GM20431 (cell line): Measurements from ENCODE around the gene RYR1.
"Not testable (repeated sequence)": the region's sequence is repeated elsewhere in the genome, so short reads cannot be mapped to it uniquely, and the experiment has no call there.

Experiments used
- in situ Hi-C: fragments of 300-500 bp; cut with MseI, MboI; formaldehyde crosslinking; loops from one replicate; pipeline ENCODE4 v1.15.0; 2020; ENCODE audit warnings: low sequenced_read_pairs; ENCODE audit not compliant: unreplicated experiment

Gene RYR1

DNA sequence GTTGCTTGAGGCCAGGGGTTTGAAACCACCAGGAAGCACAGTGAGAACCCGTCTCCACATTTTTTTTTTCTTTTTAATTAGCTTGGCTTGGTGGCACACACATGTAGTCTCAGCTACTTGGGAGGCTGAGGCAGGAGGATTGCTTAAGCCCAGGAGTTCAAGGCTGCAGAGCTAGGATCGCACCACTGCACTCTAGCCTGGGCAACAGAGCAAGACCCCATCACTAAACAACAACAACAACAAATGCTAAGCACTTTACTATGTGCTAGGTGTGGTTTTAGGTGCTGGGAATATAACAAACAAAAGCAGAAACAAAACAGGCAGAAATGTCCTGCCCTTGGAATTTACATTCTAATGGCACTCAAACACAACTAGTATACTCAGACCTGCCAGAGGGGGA lies 51.3 kb downstream of the RYR1 start:
- in situ Hi-C loops: no loop called here

DNA sequence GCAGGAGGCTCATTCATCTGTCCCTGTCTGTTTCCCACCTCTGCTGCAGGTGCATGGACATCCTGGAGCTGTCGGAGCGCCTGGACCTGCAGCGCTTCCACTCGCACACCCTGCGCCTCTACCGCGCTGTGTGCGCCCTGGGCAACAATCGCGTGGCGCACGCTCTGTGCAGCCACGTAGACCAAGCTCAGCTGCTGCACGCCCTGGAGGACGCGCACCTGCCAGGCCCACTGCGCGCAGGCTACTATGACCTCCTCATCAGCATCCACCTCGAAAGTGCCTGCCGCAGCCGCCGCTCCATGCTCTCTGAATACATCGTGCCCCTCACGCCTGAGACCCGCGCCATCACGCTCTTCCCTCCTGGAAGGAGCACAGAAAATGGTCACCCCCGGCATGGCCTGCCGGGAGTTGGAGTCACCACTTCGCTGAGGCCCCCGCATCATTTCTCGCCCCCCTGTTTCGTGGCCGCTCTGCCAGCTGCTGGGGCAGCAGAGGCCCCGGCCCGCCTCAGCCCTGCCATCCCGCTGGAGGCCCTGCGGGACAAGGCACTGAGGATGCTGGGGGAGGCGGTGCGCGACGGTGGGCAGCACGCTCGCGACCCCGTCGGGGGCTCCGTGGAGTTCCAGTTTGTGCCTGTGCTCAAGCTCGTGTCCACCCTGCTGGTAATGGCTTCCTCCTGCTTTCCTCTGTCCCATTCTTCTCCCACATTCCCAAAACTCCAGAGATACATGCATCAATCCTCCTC lies 52.2 kb downstream of the RYR1 start:
- in situ Hi-C loops: no loop called here

DNA sequence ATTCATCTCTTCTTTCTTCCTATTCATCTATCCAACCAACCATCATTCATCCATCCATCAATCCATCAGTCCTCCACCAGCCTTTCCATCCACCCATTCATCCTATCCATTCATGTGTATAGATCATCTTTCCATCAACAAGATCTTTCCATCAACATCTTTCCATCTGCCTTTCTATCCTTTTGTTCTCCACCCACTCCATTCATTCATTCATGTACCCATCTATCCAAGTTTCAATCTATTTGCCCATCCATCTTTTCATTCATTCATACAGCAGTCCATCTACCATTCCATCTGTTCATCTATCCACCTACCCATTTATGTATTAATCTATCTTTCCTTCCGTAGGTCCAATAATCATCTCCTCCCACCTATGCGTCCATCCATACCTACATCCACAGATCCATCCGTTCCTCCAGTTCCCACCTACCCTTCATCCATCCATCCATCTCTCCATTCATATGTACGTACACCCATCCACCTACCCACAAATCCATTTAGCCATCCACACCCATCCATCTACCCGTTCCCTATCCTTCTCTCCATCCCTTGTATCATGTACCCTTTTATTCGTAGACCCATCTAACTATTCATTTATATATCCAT lies 53.3 kb downstream of the RYR1 start:
- in situ Hi-C loops: no loop called here

DNA sequence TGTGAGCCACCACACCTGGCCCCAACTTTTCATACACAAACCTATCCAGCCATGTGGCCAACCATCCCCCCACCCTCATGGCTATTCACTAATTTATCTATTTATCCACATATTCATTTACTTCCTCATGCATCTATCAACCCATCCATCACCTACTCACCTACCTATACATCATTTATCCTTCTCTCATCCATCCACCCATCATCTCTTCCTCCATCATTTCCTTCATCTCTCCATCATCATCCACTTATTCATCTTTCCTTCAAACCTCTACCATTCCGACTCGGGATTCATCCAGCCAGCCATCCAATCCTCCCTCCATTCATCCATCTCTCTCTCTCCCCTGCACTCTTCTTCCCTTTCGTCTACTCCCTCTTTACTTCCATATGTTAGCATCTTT lies 54.6 kb downstream of the RYR1 start:
- in situ Hi-C loops: no loop called here

DNA sequence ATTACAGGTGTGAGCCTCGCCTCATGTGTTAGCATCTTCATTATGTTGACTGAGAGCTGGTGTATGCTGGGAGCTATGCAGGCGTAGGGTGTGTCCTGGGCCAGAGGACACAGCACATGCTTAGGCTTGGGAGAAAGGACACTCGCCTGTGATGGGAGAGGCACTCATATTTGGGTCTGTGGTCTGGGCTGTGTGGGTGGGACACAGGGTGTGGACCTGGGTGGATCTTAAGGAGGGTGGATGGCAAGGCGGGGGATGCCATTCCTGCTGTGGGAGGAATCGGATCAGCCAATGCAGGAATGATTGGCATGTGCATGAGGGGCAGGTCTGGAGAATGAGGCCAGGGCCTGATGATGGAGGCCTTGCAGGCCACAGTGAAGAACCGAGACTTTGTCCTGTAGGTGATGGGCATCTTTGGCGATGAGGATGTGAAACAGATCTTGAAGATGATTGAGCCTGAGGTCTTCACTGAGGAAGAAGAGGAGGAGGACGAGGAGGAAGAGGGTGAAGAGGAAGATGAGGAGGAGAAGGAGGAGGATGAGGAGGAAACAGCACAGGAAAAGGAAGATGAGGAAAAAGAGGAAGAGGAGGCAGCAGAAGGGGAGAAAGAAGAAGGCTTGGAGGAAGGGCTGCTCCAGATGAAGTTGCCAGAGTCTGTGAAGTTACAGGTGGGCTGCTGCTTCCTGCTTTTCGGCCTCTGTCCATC lies 55.4 kb downstream of the RYR1 start:
- in situ Hi-C loops: no loop called here

DNA sequence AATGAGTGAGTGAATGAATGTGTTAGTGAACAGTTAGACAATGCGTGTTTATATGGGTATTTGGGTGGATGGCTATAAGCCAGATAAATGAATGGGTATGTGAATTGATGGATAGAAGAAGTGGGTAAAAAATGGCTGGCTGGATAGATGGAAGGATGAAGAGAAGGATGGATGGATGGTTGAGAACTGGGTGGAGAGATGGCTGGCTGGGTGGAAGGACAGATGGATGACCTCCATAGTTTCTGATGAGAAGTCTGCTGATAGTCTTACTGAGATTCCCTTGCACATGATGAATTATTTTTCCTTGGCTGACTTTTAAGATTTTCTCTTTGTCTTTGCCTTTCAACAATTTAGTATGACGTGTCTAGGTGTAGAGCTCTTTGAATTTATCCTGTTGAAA lies 57.4 kb downstream of the RYR1 start:
- in situ Hi-C loops: no loop called here

DNA sequence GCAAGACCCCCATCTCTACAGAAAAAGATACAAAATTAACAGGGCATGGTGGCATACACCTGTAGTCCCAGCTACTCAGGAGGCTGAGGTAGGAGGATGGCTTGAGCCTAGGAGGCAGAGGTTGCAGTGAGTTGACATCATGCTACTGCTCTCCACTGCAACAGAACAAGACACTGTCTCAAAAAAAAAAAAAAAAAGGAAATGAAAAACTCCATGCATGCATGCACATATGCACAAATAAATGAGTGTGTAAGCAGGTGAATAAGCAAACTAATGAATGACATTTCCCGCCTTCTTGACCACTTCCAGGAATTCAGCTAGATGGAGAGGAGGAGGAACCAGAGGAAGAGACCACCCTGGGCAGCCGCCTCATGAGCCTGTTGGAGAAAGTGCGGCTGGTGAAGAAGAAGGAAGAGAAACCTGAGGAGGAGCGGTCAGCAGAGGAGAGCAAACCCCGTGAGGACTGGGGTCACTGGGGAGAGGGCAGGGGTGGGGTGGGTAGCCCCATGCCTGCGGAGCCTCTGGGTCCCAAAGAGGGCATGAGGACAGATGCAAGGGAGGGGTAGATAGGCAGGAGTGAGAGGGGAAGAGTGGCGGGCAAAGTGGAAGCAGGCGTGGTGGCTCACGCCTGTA lies 58.8 kb downstream of the RYR1 start:
- in situ Hi-C loops: no loop called here

DNA sequence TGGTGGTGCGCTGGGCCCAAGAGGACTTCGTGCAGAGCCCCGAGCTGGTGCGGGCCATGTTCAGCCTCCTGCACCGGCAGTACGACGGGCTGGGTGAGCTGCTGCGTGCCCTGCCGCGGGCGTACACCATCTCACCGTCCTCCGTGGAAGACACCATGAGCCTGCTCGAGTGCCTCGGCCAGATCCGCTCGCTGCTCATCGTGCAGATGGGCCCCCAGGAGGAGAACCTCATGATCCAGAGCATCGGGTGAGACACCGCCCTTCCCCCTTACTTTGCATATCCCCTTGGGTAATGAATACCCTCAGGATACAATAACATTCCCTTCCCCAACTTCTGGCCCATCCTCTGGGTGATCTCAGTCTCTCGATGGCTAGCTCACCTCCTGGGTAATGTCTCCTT lies 60.9 kb downstream of the RYR1 start:
- in situ Hi-C loops: no loop called here

DNA sequence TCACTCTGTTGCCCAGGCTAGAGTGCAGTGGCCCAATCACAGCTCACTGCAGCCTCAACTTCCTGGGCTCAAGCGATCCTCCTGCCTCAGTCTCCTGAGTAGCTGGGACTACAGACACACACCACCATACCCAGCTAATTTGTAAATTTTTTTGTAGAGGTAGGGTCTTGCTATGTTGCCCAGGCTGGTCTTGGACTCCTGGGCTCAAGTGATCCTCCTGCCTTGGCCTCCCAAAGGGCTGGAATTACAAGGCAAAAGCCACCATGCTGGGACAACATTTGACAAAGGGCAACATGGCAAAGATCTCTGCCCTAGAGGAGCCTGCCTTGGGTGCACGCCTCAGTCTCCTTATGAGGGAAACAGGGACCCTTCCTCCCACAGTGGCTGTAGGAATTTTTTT lies 61.9 kb downstream of the RYR1 start:
- in situ Hi-C loops: not testable (repeated sequence)

DNA sequence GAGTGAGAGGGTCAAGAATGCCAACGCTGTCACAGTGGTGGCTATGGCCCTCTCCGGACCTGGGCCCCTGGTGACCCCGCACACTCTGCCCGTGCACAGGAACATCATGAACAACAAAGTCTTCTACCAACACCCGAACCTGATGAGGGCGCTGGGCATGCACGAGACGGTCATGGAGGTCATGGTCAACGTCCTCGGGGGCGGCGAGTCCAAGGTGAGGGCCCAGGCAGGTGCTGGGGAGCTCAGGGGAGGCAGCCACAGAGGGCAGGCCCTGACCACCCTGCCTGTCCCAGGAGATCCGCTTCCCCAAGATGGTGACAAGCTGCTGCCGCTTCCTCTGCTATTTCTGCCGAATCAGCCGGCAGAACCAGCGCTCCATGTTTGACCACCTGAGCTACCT lies 62.6 kb downstream of the RYR1 start:
- in situ Hi-C loops: no loop called here

DNA sequence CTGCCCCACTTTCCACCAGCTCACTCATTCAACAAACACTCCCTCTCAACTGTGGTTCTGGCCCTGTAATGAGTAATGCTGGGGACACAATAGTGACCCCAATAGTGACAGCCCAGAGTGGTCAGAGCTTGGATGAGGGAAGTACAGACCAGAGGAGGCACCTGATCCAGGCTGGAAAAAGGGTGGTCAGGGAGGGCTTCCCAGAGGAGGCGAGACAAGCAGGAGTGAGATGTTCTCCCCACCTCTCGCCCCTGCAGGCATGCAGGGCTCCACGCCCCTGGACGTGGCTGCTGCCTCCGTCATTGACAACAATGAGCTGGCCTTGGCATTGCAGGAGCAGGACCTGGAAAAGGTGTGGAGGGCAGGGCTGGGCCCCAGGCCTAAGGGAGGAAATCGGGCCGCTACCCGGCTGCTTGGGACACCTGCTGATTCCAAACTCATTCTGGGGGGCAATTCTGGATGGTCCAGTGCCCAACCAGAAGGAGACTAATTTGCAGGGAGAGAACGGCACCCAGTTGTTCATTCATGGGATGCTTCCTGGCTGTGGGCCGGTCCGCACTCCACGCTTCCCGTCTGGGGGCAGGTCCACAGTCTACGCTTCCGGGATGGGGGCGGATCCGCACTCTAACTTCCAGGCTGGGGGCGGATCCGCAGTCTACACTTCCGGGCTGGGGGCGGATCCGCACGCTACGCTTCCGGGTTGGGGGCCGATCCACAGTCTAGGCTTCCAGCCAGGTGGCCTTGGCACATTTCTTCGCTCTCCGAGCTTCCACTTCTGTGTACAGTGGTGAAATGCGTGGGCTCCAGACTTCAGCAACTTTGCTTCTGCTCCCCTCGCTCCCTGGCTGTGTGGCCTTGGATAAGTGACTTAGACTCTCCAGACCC lies 63.4 kb downstream of the RYR1 start:
- in situ Hi-C loops: no loop called here

DNA sequence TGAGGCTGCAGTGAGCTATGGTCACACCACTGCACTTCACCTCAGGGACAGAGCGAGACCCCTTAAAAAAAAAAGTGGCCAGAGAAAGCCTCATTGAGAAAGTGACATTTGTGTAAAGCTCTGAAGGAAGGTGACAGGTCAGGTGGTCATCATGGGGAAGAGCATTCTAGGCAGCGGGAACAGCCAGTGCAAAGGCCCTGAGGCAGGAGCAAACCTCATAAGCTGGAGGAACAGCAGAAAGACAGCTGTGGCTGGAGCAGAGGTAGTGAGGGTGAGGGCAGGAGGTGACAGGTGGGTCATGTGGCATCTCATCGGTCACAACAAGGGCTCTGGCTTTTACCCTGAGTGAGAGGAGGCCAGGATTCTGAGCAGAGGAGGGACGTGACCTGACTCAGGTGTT lies 64.4 kb downstream of the RYR1 start:
- in situ Hi-C loops: no loop called here

DNA sequence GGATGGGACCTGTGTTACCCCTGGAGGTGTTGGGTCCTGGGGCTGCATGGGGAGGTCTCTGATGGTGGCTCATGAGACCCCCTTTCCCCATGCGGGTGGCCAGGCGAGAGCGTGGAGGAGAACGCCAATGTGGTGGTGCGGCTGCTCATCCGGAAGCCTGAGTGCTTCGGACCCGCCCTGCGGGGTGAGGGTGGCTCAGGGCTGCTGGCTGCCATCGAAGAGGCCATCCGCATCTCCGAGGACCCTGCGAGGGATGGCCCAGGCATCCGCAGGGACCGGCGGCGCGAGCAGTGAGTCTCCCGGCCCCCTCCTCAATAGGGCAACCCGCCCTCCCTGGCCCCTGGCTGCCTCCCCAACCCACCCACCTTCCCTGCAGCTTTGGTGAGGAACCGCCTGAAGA lies 66.0 kb downstream of the RYR1 start:
- in situ Hi-C loops: no loop called here

DNA sequence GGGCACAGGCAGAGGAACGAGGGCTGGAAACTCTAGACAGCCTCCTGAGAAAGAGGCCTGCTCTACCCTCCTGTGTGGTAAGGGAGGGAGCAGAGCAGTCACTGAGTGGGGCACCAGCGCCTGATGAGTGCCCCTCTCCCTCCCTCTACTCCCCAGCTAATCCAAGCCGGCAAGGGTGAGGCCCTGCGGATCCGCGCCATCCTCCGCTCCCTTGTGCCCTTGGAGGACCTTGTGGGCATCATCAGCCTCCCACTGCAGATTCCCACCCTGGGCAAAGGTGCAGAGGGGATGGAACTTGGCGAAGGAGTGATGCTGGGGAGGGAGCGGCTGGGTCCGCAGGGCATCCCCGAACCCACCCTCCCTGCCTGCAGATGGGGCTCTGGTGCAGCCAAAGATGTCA lies 67.0 kb downstream of the RYR1 start:
- in situ Hi-C loops: no loop called here

DNA sequence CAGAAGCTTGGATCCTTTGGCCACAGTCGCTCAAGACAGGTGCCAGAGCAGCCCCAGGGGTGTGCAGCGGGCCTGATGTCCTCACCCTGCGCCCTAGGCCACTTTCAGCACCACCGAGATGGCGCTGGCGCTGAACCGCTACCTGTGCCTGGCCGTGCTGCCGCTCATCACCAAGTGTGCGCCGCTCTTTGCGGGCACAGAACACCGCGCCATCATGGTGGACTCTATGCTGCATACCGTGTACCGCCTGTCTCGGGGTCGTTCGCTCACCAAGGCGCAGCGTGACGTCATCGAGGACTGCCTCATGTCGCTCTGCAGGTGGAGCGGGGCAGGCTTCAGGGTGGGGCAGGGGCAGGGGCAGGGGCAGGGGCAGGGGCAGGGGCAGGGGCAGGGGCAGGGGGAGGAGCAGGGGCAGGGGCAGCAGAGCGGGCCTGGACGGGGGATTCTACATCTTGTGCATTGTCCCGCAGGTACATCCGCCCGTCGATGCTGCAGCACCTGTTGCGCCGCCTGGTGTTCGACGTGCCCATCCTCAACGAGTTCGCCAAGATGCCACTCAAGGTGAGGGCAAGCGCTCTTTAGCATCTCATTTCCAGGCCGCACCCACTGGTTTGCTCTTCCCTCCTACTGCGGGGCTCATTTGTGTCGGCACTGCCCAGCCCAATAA lies 69.1 kb downstream of the RYR1 start:
- in situ Hi-C loops: no loop called here

DNA sequence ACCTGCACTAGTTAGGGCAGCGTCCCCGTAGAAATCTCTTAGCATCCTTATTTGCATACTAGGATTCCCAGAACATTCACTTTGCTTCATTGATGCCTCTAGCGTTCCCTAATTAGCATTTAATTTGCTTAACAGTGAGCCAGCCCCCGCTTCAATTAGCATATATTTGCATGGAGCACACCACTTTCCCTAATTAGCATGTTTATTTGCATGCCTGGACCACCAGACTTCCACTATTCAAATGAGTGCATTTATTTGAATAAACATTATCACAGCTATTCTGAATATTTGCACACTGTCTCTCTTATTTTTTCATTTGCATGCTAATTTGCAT lies 69.6 kb downstream of the RYR1 start:
- in situ Hi-C loops: no loop called here

DNA sequence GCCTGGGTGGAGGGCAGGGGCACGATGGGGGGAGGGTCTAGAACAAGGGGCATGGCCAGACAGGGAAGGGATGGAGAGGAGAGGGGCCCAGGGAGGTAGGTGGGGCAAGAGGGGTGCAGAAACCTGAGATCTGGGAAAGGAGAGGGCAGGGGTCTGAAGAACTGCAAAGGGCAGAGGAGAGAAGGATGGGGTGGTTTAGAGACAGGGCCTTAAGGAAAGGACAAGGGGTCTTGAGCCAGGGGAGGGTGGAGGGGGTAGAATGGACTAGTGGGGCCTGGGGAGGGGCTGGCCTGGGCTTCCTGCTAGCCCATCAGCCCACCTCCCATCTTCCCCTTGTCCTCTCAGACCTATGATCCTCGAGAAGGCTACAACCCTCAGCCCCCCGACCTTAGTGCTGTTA lies 72.5 kb downstream of the RYR1 start:
- in situ Hi-C loops: no loop called here

DNA sequence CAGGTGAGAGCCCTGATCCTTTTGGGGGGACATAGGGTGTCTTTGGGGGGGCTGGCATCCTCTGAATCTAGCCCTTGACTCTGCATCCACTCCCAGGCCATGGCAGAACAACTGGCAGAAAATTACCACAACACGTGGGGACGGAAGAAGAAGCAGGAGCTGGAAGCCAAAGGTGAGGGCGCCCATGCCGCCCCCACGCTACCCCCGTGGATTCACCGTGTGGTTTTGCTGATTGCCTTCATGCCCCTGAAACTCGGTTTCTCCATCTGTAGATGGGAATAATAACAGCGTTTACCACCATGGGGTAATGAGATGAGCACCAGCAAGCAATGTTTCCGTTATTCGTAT lies 72.9 kb downstream of the RYR1 start:
- in situ Hi-C loops: no loop called here

DNA sequence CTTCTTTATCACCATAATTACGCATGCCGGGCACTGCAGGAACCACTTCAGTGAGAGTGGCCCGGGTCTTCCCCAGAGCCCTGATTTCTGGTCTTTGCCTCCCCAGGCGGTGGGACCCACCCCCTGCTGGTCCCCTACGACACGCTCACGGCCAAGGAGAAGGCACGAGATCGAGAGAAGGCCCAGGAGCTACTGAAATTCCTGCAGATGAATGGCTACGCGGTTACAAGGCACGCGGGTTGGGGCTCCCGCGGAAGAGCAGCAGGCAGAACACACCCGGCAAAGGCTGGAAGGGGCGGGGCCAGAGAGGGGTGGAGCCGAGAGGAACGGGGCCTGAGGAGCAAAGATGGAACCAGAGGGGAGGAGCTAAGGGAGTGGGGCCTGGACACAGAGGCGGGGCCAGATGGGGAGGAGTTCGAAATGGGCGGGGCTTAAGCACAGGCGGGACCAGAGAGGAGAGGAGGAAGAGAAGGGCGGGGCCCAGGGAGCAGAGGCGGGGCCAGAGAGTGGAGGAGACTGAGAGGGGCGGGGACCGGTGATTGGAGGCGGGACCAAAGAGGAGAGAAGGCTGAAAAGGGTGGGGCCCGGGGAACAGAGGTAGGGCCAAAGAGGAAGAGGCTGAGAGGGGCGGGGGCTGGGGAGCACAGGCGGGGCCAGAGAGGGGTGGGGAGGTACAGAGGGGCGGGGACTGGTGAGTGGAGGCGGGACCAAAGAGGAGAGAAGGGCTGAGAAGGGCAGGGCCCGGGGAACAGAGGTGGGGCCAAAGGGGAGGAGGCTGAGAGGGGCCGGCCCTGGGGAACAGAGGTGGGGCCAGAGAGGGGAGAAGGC lies 73.4 kb downstream of the RYR1 start:
- in situ Hi-C loops: no loop called here
